ENCODE data around the gene MYL2.

DNA sequence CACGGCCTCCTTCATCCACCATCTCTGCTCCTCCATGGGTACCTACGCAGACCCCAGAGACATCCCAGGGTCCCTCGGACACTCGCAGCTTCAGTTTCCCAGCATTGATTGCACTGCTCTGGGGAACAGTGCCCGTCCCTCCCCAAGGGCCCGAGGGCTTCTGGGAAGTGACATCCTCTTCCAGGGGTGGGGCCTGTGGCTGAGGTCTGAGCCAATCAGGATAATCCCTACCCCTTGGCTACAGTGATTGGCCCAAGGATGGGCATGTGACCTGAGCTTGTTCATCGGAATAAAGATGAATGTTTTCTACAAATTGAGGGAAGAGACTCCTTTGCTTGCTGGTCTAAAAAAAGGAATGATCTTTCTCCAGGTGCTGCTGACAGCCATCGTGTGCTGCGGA is 37.3 kb upstream of the MYL2 start:
- TF ChIP-seq POLR2A (IDR thresholded peaks at IDR 0.05; ENCODE audit: low read depth, low read length) (no peak), POLR2AphosphoS5 (IDR thresholded peaks at IDR 0.05; ENCODE audit: low read depth, low read length) (no peak), TAF1 (IDR thresholded peaks at IDR 0.05; ENCODE audit: low read depth, low read length) (no peak), SPI1 (IDR thresholded peaks at IDR 0.05; ENCODE audit: low read depth, low read length) (no peak), PAX5 (IDR thresholded peaks at IDR 0.05; ENCODE audit: insufficient read depth, low read length, severe bottlenecking) (no peak), POU2F2 (IDR thresholded peaks at IDR 0.05; ENCODE audit: low read depth, low read length) (no peak)

Data from GM12891 (cell line).